Epithelial cell of esophagus (primary cell): ENCODE results near the gene EIF4H.
"Not testable (repeated sequence)": the region's sequence is repeated elsewhere in the genome, so short reads cannot be mapped to it uniquely, and the experiment has no call there.

Experiments used
- DNase-seq: peaks from one replicate; pipeline ENCODE4 v3.0.0; 2010; ENCODE audit warnings: low read depth
- H3K4me3 ChIP-seq: 2 replicates; pipeline ENCODE4 v1.5.1; 2011; ENCODE audit warnings: mild to moderate bottlenecking, low read length, control low read depth
- TF ChIP-seq, protein P1 (sequence below): IDR thresholded peaks from 2 replicates; pipeline ENCODE4 v1.5.1; 2011; ENCODE audit warnings: low read depth, mild to moderate bottlenecking, low read length, control low read depth, inconsistent platforms; ENCODE audit not compliant: insufficient read depth; ENCODE audit errors: missing control alignments

EIF4H gene

DNA sequence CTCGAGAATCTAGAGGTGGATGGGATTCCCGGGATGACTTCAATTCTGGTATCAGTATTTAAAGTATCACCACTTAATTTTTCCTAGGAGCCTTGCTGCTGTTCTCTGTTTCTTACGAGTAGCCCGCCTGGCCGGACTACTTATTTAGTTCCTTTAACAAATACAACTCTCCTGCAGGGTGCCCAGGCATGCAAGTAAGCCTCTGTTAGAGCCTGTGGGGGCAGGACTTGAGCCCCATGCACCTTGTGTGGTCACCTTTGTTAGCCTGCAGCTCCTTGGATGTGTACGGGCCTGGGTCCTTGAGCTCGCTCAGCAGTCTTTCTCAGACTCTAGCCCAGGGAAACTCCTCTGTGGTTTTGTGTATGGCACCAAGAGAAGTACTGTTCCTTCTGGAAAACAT lies 16.1 kb downstream of the EIF4H start:
- no peak overlapping the region for H3K4me3 ChIP-seq
- DNase-seq = no peak
- TF ChIP-seq, protein P1, sequence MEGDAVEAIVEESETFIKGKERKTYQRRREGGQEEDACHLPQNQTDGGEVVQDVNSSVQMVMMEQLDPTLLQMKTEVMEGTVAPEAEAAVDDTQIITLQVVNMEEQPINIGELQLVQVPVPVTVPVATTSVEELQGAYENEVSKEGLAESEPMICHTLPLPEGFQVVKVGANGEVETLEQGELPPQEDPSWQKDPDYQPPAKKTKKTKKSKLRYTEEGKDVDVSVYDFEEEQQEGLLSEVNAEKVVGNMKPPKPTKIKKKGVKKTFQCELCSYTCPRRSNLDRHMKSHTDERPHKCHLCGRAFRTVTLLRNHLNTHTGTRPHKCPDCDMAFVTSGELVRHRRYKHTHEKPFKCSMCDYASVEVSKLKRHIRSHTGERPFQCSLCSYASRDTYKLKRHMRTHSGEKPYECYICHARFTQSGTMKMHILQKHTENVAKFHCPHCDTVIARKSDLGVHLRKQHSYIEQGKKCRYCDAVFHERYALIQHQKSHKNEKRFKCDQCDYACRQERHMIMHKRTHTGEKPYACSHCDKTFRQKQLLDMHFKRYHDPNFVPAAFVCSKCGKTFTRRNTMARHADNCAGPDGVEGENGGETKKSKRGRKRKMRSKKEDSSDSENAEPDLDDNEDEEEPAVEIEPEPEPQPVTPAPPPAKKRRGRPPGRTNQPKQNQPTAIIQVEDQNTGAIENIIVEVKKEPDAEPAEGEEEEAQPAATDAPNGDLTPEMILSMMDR = no peak

DNA sequence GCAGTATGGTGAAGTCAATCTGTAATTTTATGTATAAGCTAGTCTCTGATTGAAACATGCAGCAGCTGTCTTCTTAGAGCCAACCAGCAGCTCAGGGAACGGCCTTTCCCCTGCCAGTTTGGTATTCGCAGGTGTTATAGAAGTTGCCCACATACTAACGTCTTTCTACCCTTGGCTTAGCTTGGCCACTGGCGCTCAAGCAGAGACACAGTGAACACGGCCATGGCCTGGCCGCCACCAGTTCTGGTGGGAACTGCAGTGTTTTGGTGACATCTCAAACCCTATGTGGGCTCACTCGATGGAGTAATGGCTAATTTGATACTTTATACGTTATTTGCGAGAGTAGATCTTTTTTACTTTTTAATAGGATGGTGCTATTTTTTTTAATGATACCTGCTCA lies 17.1 kb downstream of the EIF4H start:
- TF ChIP-seq, protein P1 = no peak
- H3K4me3 ChIP-seq = no peak overlapping the region
- no peak for DNase-seq

DNA sequence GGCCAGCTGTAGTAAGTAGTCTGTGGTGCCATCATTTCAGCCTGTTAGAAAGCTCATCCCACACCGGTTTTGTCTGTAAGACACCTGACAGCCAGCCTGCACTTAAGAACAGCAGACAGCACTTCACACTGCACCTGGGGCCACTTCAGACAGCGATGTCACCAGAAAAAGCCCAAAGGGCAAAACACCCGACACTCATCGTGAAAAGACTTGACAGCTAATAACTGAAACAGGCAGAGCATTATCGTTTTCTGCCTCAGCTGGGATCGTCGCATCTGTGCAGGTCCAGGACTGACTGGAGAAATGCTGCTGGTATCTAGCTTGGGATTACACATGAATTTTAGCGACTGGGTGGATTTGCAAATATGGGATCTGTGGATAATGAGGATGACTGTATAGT lies 18.9 kb downstream of the EIF4H start:
- TF ChIP-seq, protein P1 = no peak
- no peak for DNase-seq
- H3K4me3 ChIP-seq = no peak overlapping the region

DNA sequence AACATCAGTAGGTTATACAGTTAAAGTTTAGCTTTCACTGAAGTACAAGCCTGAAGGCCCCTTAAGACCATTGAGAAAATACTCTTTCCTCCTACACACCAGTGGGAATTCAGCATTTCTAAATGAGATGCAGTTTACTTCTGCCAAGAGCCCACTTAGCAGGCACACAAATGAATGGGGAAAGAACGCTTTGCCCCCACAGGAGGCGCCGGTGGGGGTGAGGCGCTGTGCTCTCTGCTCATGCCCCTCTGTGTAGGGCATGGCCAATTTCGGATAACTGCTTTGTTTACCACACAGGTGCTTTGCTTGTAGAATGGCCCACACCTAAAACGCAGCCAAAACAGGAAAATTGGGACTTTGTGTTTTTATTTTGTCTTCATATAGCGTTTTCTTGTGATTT lies 19.8 kb downstream of the EIF4H start:
- DNase-seq = no peak
- TF ChIP-seq, protein P1 = no peak

DNA sequence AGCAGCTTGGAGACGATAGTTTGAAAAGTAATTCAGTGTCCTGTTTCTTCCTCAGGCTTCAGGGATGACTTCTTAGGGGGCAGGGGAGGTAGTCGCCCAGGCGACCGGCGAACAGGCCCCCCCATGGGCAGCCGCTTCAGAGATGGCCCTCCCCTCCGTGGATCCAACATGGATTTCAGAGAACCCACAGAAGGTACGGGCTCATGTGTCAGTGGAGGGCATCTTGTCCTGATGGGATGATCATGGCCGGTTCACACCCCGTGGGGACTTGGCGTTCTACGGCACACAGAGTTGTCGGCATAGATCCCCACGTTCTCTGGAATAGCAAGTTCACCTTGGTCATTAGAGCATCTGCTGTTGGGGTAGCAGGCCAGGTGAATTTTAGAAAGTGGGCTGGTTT lies 20.5 kb downstream of the EIF4H start:
- TF ChIP-seq, protein P1 = no peak
- DNase-seq = no peak
- H3K4me3 ChIP-seq = no peak overlapping the region

More for the DNA sequence above, 19.8 kb downstream of the EIF4H start:
- no peak overlapping the region for H3K4me3 ChIP-seq

DNA sequence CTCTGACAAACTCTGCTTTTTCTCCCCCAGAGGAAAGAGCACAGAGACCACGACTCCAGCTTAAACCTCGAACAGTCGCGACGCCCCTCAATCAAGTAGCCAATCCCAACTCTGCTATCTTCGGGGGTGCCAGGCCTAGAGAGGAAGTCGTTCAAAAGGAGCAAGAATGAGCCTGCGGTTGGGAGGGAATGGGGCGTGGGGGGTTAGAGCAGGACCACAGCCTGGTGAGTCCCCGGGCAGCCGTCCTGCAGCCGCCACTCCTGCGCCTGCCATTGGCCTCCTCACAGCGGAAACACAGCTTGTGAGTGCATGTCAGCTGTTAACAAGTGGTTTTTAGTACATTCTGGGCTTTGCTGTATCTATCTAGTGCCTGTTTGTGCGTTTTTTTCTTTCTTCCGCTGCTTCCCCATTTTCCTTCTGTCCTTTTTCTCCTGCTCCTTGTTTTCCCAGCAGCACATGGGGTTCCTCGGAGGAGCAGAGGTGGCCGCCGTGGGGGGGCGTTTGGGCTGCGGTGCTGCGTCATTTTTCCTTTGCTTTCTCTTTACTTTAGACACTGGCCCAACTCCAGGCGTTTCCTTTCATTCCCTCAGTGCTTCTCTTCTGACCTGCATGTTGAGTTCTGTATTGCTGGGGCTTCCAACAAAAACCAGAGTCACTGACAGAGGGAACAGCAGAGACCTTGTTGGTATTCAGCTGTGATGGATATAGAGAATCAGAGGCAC lies 21.1 kb downstream of the EIF4H start:
- DNase-seq, H3K4me3 ChIP-seq: not testable (repeated sequence)

DNA sequence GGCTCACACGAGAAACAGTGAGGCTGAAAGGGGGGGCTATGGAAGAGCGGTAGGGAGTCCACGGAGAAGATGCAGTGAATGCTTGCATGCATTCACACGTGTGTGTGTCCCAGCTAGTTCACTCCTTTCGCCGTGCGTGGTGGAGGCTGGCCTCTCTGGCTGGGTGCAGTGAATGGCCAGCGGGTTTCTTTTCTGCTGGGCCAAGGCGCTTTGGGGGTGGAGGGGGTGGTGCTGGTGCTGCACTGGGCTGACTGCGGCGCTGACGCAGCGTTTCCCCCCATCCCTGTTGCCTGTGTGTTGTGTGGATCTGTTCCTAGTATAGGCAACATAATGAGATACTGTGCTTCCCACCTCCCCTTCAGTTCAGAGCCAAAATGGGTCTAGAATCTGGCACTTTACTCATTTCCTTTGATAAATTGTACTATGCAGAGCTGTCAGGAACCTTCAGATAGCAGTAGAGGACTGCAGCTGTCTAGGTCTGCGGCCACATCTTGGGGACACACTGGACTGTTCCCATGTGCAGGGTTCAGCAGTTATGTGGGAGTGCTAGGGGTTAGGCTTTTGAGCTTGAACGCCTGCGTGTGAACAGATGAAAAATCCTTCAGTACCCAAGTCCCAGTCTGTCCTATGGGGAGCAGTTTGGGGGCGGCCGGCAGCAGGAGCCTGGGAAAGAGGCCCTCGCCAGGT lies 22.0 kb downstream of the EIF4H start:
- DNase-seq, H3K4me3 ChIP-seq: not testable (repeated sequence)
